CD14-positive monocyte (primary cell): Measurements from ENCODE around the gene ANGPTL8. TPM values are rescaled to one million over a fixed set of nuclear protein-coding genes. Genes with fewer than 3 reads are reported as not detected.

Experiments used
- DNase-seq, 3 donors: peaks; one replicate each; pipeline ENCODE4 v3.0.0-alpha.2; 2011 to 2022
- H2AFZ ChIP-seq: 2 replicates; pipeline ENCODE4 v1.6.0; 2012; ENCODE audit warnings: mild to moderate bottlenecking, low read depth, low read length, inconsistent platforms; ENCODE audit not compliant: insufficient read depth, poor library complexity, severe bottlenecking
- H3K27ac ChIP-seq, 2 donors: 1 replicate in 1 of 2; 2 replicates in 1 of 2; pipeline ENCODE4 v1.5.1; 2012 to 2013; ENCODE audit warnings: low read length in 2 of 2, control low read depth in 1 of 2, inconsistent platforms in 1 of 2, low read depth in 1 of 2, mild to moderate bottlenecking in 1 of 2
- H3K27me3 ChIP-seq, 2 donors: one replicate each; pipeline versions ENCODE4 v1.6.0 to v1.6.1; 2011 to 2013; ENCODE audit warnings: low read length in 2 of 2; ENCODE audit not compliant: control insufficient read depth in 2 of 2, insufficient read depth in 2 of 2
- H3K36me3 ChIP-seq, 2 donors: replicated peaks in 1 of 2; 1 replicate in 1 of 2; 2 replicates in 1 of 2; pipeline versions ENCODE4 v1.5.1 to v1.6.1; 2012 to 2013; ENCODE audit warnings: low read length in 2 of 2, control low read depth in 1 of 2, inconsistent platforms in 1 of 2, mild to moderate bottlenecking in 1 of 2; ENCODE audit not compliant: insufficient read depth in 2 of 2, control insufficient read depth in 1 of 2
- H3K4me1 ChIP-seq, 2 donors: 1 replicate in 1 of 2; 2 replicates in 1 of 2; pipeline versions ENCODE4 v1.5.1 to v1.6.1; 2012 to 2013; ENCODE audit warnings: low read length in 2 of 2, control low read depth in 1 of 2, inconsistent platforms in 1 of 2, mild to moderate bottlenecking in 1 of 2, moderate library complexity in 1 of 2; ENCODE audit not compliant: insufficient read depth in 2 of 2, control insufficient read depth in 1 of 2
- H3K4me2 ChIP-seq: replicated peaks from 2 replicates; pipeline ENCODE3; 2012; ENCODE audit warnings: low read length, moderate library complexity, mild to moderate bottlenecking; ENCODE audit not compliant: poor library complexity, severe bottlenecking; ENCODE audit errors: extremely low read depth
- H3K4me3 ChIP-seq, 3 experiments: fragments of 200-600 bp in 1 of 3; sonication (generic) in 1 of 3; replicated peaks in 1 of 3; 1 replicate in 2 of 3; 2 replicates in 1 of 3; pipeline ENCODE4 v1.5.1; 2011 to 2013; ENCODE audit warnings: low read length in 3 of 3, mild to moderate bottlenecking in 3 of 3, control low read depth in 2 of 3, low read depth in 2 of 3, inconsistent platforms in 1 of 3, moderate library complexity in 1 of 3
- H3K79me2 ChIP-seq: 2 replicates; pipeline ENCODE4 v1.6.0; 2012; ENCODE audit warnings: mild to moderate bottlenecking, control low read depth, inconsistent platforms, low read length, moderate library complexity; ENCODE audit not compliant: insufficient read depth
- H3K9ac ChIP-seq: 2 replicates; pipeline ENCODE4 v1.6.0; 2017; ENCODE audit warnings: low read length, mild to moderate bottlenecking; ENCODE audit not compliant: insufficient read depth, poor library complexity, severe bottlenecking
- H3K9me3 ChIP-seq, 2 donors: replicated peaks in 1 of 2; 1 replicate in 1 of 2; 2 replicates in 1 of 2; pipeline versions ENCODE4 v1.5.1 to v1.6.1; 2012 to 2013; ENCODE audit warnings: low read length in 2 of 2, control low read depth in 1 of 2; ENCODE audit not compliant: control insufficient read depth in 1 of 2, insufficient read depth in 1 of 2
- H4K20me1 ChIP-seq: 2 replicates; pipeline ENCODE4 v1.6.0; 2012; ENCODE audit warnings: mild to moderate bottlenecking, low read length, control low read depth, moderate library complexity; ENCODE audit not compliant: insufficient read depth
- H3K27ac Mint-ChIP-seq, 7 donors: one replicate each; pipeline ENCODE4 v1.8.0; 2020; ENCODE audit warnings: mild to moderate bottlenecking in 7 of 7, mixed read lengths in 7 of 7, moderate library complexity in 6 of 7, inconsistent platforms in 2 of 7
- H3K27me3 Mint-ChIP-seq, 3 donors: one replicate each; pipeline ENCODE4 v1.8.0; 2021 to 2022; ENCODE audit warnings: low read depth in 3 of 3, mild to moderate bottlenecking in 3 of 3, mixed read lengths in 3 of 3, moderate library complexity in 3 of 3, inconsistent platforms in 1 of 3
- H3K36me3 Mint-ChIP-seq, 2 donors: one replicate each; pipeline ENCODE4 v1.8.0; 2020; ENCODE audit warnings: mixed read lengths in 2 of 2, inconsistent platforms in 1 of 2, mild to moderate bottlenecking in 1 of 2
- H3K4me1 Mint-ChIP-seq: one replicate; pipeline ENCODE4 v1.8.0; 2020; ENCODE audit warnings: mild to moderate bottlenecking, mixed read lengths
- H3K4me3 Mint-ChIP-seq, 2 donors: one replicate each; pipeline ENCODE4 v1.8.0; 2020; ENCODE audit warnings: mild to moderate bottlenecking in 2 of 2, mixed read lengths in 2 of 2, moderate library complexity in 1 of 2
- H3K9me3 Mint-ChIP-seq, 7 donors: one replicate each; pipeline ENCODE4 v1.8.0; 2020 to 2022; ENCODE audit warnings: mixed read lengths in 7 of 7, mild to moderate bottlenecking in 6 of 7, moderate library complexity in 6 of 7, inconsistent platforms in 2 of 7
- CTCF ChIP-seq: fragments of 200-600 bp; IDR thresholded peaks from one replicate; pipeline ENCODE4 v1.8.0; 2022; ENCODE audit warnings: antibody characterized with exemption, mild to moderate bottlenecking
- WGBS: methylation state at CpG from one replicate; pipeline ENCODE4 v1.1.5; 2013; ENCODE audit warnings: missing lambda C conversion rate; ENCODE audit not compliant: insufficient coverage; 5-methylcytosine and 5-hydroxymethylcytosine counted together
- intact Hi-C, 2 donors: fragments of 100-400 bp; cut with micrococcal nuclease; formaldehyde crosslinking; loops; one replicate each; pipeline versions ENCODE4 v1.15.0 to v1.15.1; 2023
- polyA plus RNA-seq, 3 donors: library from polyadenylated mRNA; depleted of rRNA in 1 of 3; unstranded in 2 of 3; stranded (reverse) in 1 of 3; fragments of 300-500 nt in 2 of 3; fragments of >200 nt in 1 of 3; fragmentation: Illumina TruSeq in 2 of 3; gene quantifications; 1 replicate in 2 of 3; 2 replicates in 1 of 3; pipeline ENCODE4 v1.2.3, GENCODE V29; 2012 to 2021

ANGPTL8 gene
- polyA plus RNA-seq, 3 donors: not detected

GRCh38 chr19:11286312-11286974, 47.0 kb downstream of the ANGPTL8 start:
- Histone ChIP-seq H3K9me3 (no peaks in the 10 kb centered on the region), H3K4me2 (no peak overlapping the region), H3K4me3 (no peak overlapping the region), H3K36me3 (no peaks in the 10 kb centered on the region), H4K20me1 (no peaks in the 10 kb centered on the region), H2AFZ (no peak overlapping the region), H3K27ac (no peak overlapping the region), H3K9ac (no peak overlapping the region), H3K27me3 (peaks cover 14 to 48% of the 10 kb centered on the region in 2 donors), H3K79me2 (no peaks in the 10 kb centered on the region), H3K4me1 (peaks cover 10 to 15% of the 10 kb centered on the region in 2 donors)
- Mint-ChIP-seq H3K36me3 (no peaks in the 10 kb centered on the region), H3K27ac (no peak overlapping the region), H3K4me3 (peak overlapping the region in 1 of 2 donors; percentile 69), H3K4me1 (peaks cover 18% of the 10 kb centered on the region), H3K27me3 (peaks cover 51 to 63% (median 61%) of the 10 kb centered on the region in 3 donors), H3K9me3 (peaks cover 0 to 3% (median 0%) of the 10 kb centered on the region in 7 donors)
- TF ChIP-seq CTCF: no peak
- 36% methylated on average over 3 of the region's 6 CpGs for WGBS
- DNase-seq: no peak
- intact Hi-C loops: loop anchor here in 1 of 2 donors (5.0 kb wide), 1 partner anchor 161 kb away; no protein-coding TSS in a partner anchor

DNA sequence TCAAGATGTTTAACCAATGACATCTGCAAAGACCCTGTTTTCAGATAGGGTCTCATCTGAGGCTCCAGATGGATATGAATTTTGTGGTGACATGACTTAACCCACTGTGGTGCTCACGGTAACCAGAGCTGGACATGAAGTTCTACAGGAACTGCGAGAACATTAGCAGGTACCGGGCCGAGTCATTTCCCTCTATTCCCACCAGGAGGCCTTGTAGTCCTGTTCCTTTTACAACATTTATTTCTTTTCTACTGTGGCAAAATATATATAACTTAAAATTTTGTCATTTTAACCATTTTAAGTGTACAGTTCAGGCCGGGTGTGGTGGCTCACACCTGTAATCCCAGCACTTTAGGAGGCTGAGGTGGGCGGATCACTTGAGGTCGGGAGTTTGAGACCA, 48.9 kb downstream of the ANGPTL8 start:
- Histone ChIP-seq H3K27me3 (peaks cover 6 to 29% of the 10 kb centered on the region in 2 donors), H3K79me2 (no peaks in the 10 kb centered on the region), H3K4me3 (no peak overlapping the region), H2AFZ (no peak overlapping the region), H3K9ac (no peak overlapping the region), H4K20me1 (no peaks in the 10 kb centered on the region), H3K27ac (no peak overlapping the region), H3K4me1 (peaks cover 30 to 34% of the 10 kb centered on the region in 2 donors), H3K4me2 (no peak overlapping the region), H3K9me3 (no peaks in the 10 kb centered on the region), H3K36me3 (no peaks in the 10 kb centered on the region)
- 80% methylated on average over 1 of the region's 7 CpGs for WGBS
- intact Hi-C loops: loop anchor here (1.0 to 5.0 kb wide), 2 partner anchors 158 to 159 kb away; no protein-coding TSS in a partner anchor
- DNase-seq: peak; percentile 35 to 55 (median 44)
- peak overlapping the region in 1 of 2 donors; percentile 42 for H3K4me3 Mint-ChIP-seq
- peaks cover 32% of the 10 kb centered on the region for H3K4me1 Mint-ChIP-seq
- H3K36me3 Mint-ChIP-seq: no peaks in the 10 kb centered on the region
- H3K27ac Mint-ChIP-seq: no peak overlapping the region
- TF ChIP-seq CTCF: peak; percentile 75
- H3K9me3 Mint-ChIP-seq: peaks cover 0 to 3% (median 0%) of the 10 kb centered on the region in 7 donors
- peaks cover 32 to 46% (median 44%) of the 10 kb centered on the region in 3 donors for H3K27me3 Mint-ChIP-seq
